IgD-negative memory B cell (primary cell): ENCODE measurements around the gene UBAC2. TPM values are rescaled to one million over a fixed set of nuclear protein-coding genes. Genes with fewer than 3 reads are reported as not detected.
"Not testable (repeated sequence)": the region's sequence is repeated elsewhere in the genome, so short reads cannot be mapped to it uniquely, and the experiment has no call there.

Experiments
- H3K27ac Mint-ChIP-seq, 3 donors: one replicate each; pipeline ENCODE4 v1.8.0; 2020 to 2022; ENCODE audit warnings: mild to moderate bottlenecking in 3 of 3, mixed read lengths in 3 of 3, moderate library complexity in 1 of 3
- H3K27me3 Mint-ChIP-seq: one replicate; pipeline ENCODE4 v1.8.0; 2021; ENCODE audit warnings: mixed read lengths
- H3K36me3 Mint-ChIP-seq: one replicate; pipeline ENCODE4 v1.8.0; 2020; ENCODE audit warnings: mild to moderate bottlenecking, mixed read lengths
- H3K4me1 Mint-ChIP-seq, 3 donors: one replicate each; pipeline ENCODE4 v1.8.0; 2020 to 2022; ENCODE audit warnings: mixed read lengths in 3 of 3, mild to moderate bottlenecking in 1 of 3
- H3K4me3 Mint-ChIP-seq, 4 donors: one replicate each; pipeline ENCODE4 v1.8.0; 2020 to 2022; ENCODE audit warnings: mild to moderate bottlenecking in 4 of 4, mixed read lengths in 4 of 4, moderate library complexity in 3 of 4
- H3K9me3 Mint-ChIP-seq, 3 donors: one replicate each; pipeline ENCODE4 v1.8.0; 2020 to 2021; ENCODE audit warnings: mixed read lengths in 3 of 3, mild to moderate bottlenecking in 1 of 3
- polyA plus RNA-seq: library from polyadenylated mRNA; unstranded; fragments of 300-500 nt; fragmentation: Illumina TruSeq; gene quantifications from one replicate; pipeline ENCODE4 v1.2.3, GENCODE V29; 2021

UBAC2 gene
- polyA plus RNA-seq, 1 donor from 2014 or later: 88.0 TPM

GRCh38 chr13:99383946-99384345 is 183.3 kb downstream of the UBAC2 start:
- Mint-ChIP-seq H3K27ac (no peak overlapping the region), H3K4me3 (no peak overlapping the region), H3K27me3 (peaks cover 4% of the 10 kb centered on the region), H3K36me3 (peaks cover 8% of the 10 kb centered on the region), H3K4me1 (peaks cover 43 to 63% (median 54%) of the 10 kb centered on the region in 3 donors), H3K9me3 (no peaks in the 10 kb centered on the region)

GRCh38 chr13:99384468-99384867 is 183.8 kb downstream of the UBAC2 start:
- Mint-ChIP-seq H3K4me1 (peaks cover 38 to 57% (median 50%) of the 10 kb centered on the region in 3 donors), H3K9me3 (no peaks in the 10 kb centered on the region), H3K27me3 (peaks cover 4% of the 10 kb centered on the region), H3K36me3 (peaks cover 10% of the 10 kb centered on the region), H3K27ac (no peak overlapping the region), H3K4me3 (no peak overlapping the region)

GRCh38 chr13:99385161-99385560 is 184.5 kb downstream of the UBAC2 start:
- no peaks in the 10 kb centered on the region for H3K9me3 Mint-ChIP-seq
- H3K27ac Mint-ChIP-seq: no peak overlapping the region
- peaks cover 34 to 51% (median 44%) of the 10 kb centered on the region in 3 donors for H3K4me1 Mint-ChIP-seq
- no peak overlapping the region for H3K4me3 Mint-ChIP-seq
- H3K36me3 Mint-ChIP-seq: peaks cover 7% of the 10 kb centered on the region
- H3K27me3 Mint-ChIP-seq: peaks cover 4% of the 10 kb centered on the region

- Mint-ChIP-seq H3K4me1 (peaks cover 30 to 43% (median 36%) of the 10 kb centered on the region in 3 donors), H3K27ac (peak overlapping the region; percentile 47 to 87 (median 63)), H3K36me3 (peaks cover 7% of the 10 kb centered on the region), H3K9me3 (no peaks in the 10 kb centered on the region), H3K27me3 (peaks cover 4% of the 10 kb centered on the region), H3K4me3 (no peak overlapping the region)
These were observed 185.3 kb downstream of the UBAC2 start for GRCh38 chr13:99385940-99386339.

GRCh38 chr13:99386495-99386894 is 185.8 kb downstream of the UBAC2 start:
- Mint-ChIP-seq H3K27ac (peak overlapping the region; percentile 63 to 95 (median 87)), H3K27me3 (peaks cover 4% of the 10 kb centered on the region), H3K4me3 (no peak overlapping the region), H3K4me1 (peaks cover 27 to 37% (median 31%) of the 10 kb centered on the region in 3 donors), H3K9me3 (no peaks in the 10 kb centered on the region), H3K36me3 (peaks cover 5% of the 10 kb centered on the region)

GRCh38 chr13:99386911-99387788 is 186.5 kb downstream of the UBAC2 start:
- Mint-ChIP-seq H3K4me1 (peaks cover 20 to 31% (median 26%) of the 10 kb centered on the region in 3 donors), H3K9me3 (no peaks in the 10 kb centered on the region), H3K4me3 (peak overlapping the region in 2 of 4 donors; percentile 65 to 72), H3K27me3 (peaks cover 4% of the 10 kb centered on the region), H3K27ac (peak overlapping the region; percentile 87 to 95 (median 91)), H3K36me3 (peaks cover 5% of the 10 kb centered on the region)

GRCh38 chr13:99388334-99388923 is 187.8 kb downstream of the UBAC2 start:
- H3K27ac Mint-ChIP-seq: peak overlapping the region in 2 of 3 donors; percentile 60 to 91
- no peaks in the 10 kb centered on the region for H3K9me3 Mint-ChIP-seq
- no peaks in the 10 kb centered on the region for H3K27me3 Mint-ChIP-seq
- H3K4me3 Mint-ChIP-seq: peak overlapping the region in 1 of 4 donors; percentile 33
- H3K36me3 Mint-ChIP-seq: peaks cover 5% of the 10 kb centered on the region
- H3K4me1 Mint-ChIP-seq: peaks cover 8 to 19% (median 14%) of the 10 kb centered on the region in 3 donors

GRCh38 chr13:99389094-99389493 is 188.4 kb downstream of the UBAC2 start:
- peaks cover 7 to 17% (median 15%) of the 10 kb centered on the region in 3 donors for H3K4me1 Mint-ChIP-seq

GRCh38 chr13:99389520-99390304 is 189.1 kb downstream of the UBAC2 start:
- peak overlapping the region in 1 of 3 donors; percentile 86 for H3K27ac Mint-ChIP-seq
- no peak overlapping the region for H3K4me3 Mint-ChIP-seq
- H3K4me1 Mint-ChIP-seq: peaks cover 7 to 17% (median 15%) of the 10 kb centered on the region in 3 donors
- H3K9me3 Mint-ChIP-seq: no peaks in the 10 kb centered on the region
- no peaks in the 10 kb centered on the region for H3K27me3 Mint-ChIP-seq
- peaks cover 5% of the 10 kb centered on the region for H3K36me3 Mint-ChIP-seq

More at GRCh38 chr13:99389094-99389493, 188.4 kb downstream of the UBAC2 start:
- not testable (repeated sequence) for H3K27me3 Mint-ChIP-seq, H3K9me3 Mint-ChIP-seq, H3K36me3 Mint-ChIP-seq, H3K4me3 Mint-ChIP-seq
- H3K27ac Mint-ChIP-seq: peak overlapping the region in 1 of 3 donors; percentile 86

GRCh38 chr13:99390601-99391000 is 189.9 kb downstream of the UBAC2 start:
- Mint-ChIP-seq H3K27me3 (no peaks in the 10 kb centered on the region), H3K4me1 (peaks cover 7 to 15% (median 15%) of the 10 kb centered on the region in 3 donors), H3K36me3 (peaks cover 5% of the 10 kb centered on the region), H3K27ac (no peak overlapping the region), H3K4me3 (peak overlapping the region in 1 of 4 donors; percentile 22), H3K9me3 (no peaks in the 10 kb centered on the region)

GRCh38 chr13:99391781-99392469 is 191.3 kb downstream of the UBAC2 start:
- Mint-ChIP-seq H3K27me3 (no peaks in the 10 kb centered on the region), H3K36me3 (peaks cover 5% of the 10 kb centered on the region), H3K27ac (no peak overlapping the region), H3K4me3 (no peak overlapping the region), H3K4me1 (peaks cover 7 to 14% (median 12%) of the 10 kb centered on the region in 3 donors), H3K9me3 (no peaks in the 10 kb centered on the region)

GRCh38 chr13:99392470-99393135 is 191.9 kb downstream of the UBAC2 start:
- Mint-ChIP-seq H3K4me1 (peaks cover 2 to 7% (median 6%) of the 10 kb centered on the region in 3 donors), H3K27me3 (no peaks in the 10 kb centered on the region), H3K9me3 (no peaks in the 10 kb centered on the region), H3K27ac (peak overlapping the region in 1 of 3 donors; percentile 50), H3K4me3 (no peak overlapping the region), H3K36me3 (peaks cover 3% of the 10 kb centered on the region)

- H3K4me1 Mint-ChIP-seq, H3K4me3 Mint-ChIP-seq, H3K36me3 Mint-ChIP-seq, H3K9me3 Mint-ChIP-seq, H3K27me3 Mint-ChIP-seq, H3K27ac Mint-ChIP-seq: not testable (repeated sequence)
These were observed 192.7 kb downstream of the UBAC2 start for GRCh38 chr13:99393391-99393790.
